SJSA1 (cell line): ENCODE results near the gene FNDC3B. TPM values are rescaled to one million over a fixed set of nuclear protein-coding genes. Genes with fewer than 3 reads are reported as not detected.

Source experiments
- DNase-seq, 2 experiments: peaks; one replicate each; pipeline ENCODE4 v3.0.0-alpha.2; 2015 to 2020; ENCODE audit warnings: low spot score in 2 of 2, low read depth in 1 of 2
- H3K27ac ChIP-seq: fragments of 250-450 bp; sonication (Bioruptor Pico); 2 replicates; pipeline ENCODE4 v1.5.1; 2020; ENCODE audit warnings: mild to moderate bottlenecking, moderate library complexity
- H3K27me3 ChIP-seq: fragments of 250-450 bp; sonication (Bioruptor Pico); replicated peaks from 2 replicates; pipeline ENCODE4 v1.5.1; 2020; ENCODE audit warnings: mild to moderate bottlenecking, moderate library complexity
- H3K36me3 ChIP-seq: fragments of 250-450 bp; sonication (Bioruptor Pico); 2 replicates; pipeline ENCODE4 v1.5.1; 2020; ENCODE audit warnings: mild to moderate bottlenecking
- H3K4me1 ChIP-seq: fragments of 250-450 bp; sonication (Bioruptor Pico); replicated peaks from 2 replicates; pipeline ENCODE4 v1.6.1; 2021; ENCODE audit warnings: mild to moderate bottlenecking
- H3K4me3 ChIP-seq: fragments of 250-450 bp; sonication (Bioruptor Pico); 2 replicates; pipeline ENCODE4 v1.5.1; 2020; ENCODE audit warnings: mild to moderate bottlenecking
- H3K9me3 ChIP-seq: fragments of 250-450 bp; sonication (Bioruptor Pico); replicated peaks from 2 replicates; pipeline ENCODE4 v1.5.1; 2020; ENCODE audit warnings: mild to moderate bottlenecking
- total RNA-seq: library from RNA; depleted of rRNA; stranded (reverse); fragments of >200 nt; shearing (Covaris generic); gene quantifications from 2 replicates; pipeline ENCODE4 v1.2.3, GENCODE V29; 2014

The FNDC3B gene
- total RNA-seq, 1 experiment from 2014 or later: 73.4 TPM

GRCh38 chr3:172410702-172411477 is 371.5 kb downstream of the FNDC3B start:
- Histone ChIP-seq H3K36me3 (no peaks in the 10 kb centered on the region), H3K27me3 (no peaks in the 10 kb centered on the region; the same call in 1 of the 2 replicates), H3K4me3 (no peak overlapping the region), H3K4me1 (no peaks in the 10 kb centered on the region), H3K9me3 (no peaks in the 10 kb centered on the region), H3K27ac (no peak overlapping the region)
- DNase-seq: no peak

GRCh38 chr3:172411478-172411947 is 372.1 kb downstream of the FNDC3B start:
- Histone ChIP-seq H3K4me3 (no peak overlapping the region), H3K27ac (no peak overlapping the region), H3K27me3 (no peaks in the 10 kb centered on the region; the same call in 1 of the 2 replicates), H3K36me3 (no peaks in the 10 kb centered on the region), H3K9me3 (no peaks in the 10 kb centered on the region), H3K4me1 (no peaks in the 10 kb centered on the region)
- no peak for DNase-seq

GRCh38 chr3:172415323-172415722 is 375.9 kb downstream of the FNDC3B start:
- H3K9me3 ChIP-seq: no peaks in the 10 kb centered on the region
- no peak overlapping the region for H3K4me3 ChIP-seq
- no peak for DNase-seq
- no peaks in the 10 kb centered on the region for H3K36me3 ChIP-seq
- H3K27me3 ChIP-seq: no peaks in the 10 kb centered on the region; the same call in 1 of the 2 replicates
- no peaks in the 10 kb centered on the region for H3K4me1 ChIP-seq
- no peak overlapping the region for H3K27ac ChIP-seq

- Histone ChIP-seq H3K4me3 (no peak overlapping the region), H3K27ac (no peak overlapping the region), H3K27me3 (peaks cover 15% of the 10 kb centered on the region), H3K9me3 (no peaks in the 10 kb centered on the region), H3K4me1 (no peaks in the 10 kb centered on the region), H3K36me3 (no peaks in the 10 kb centered on the region)
- DNase-seq: no peak
Measured at GRCh38 chr3:172437713-172438112, 398.3 kb downstream of the FNDC3B start.

- Histone ChIP-seq H3K27ac (no peak overlapping the region), H3K4me1 (no peaks in the 10 kb centered on the region), H3K4me3 (no peak overlapping the region), H3K36me3 (no peaks in the 10 kb centered on the region), H3K27me3 (peaks cover 20% of the 10 kb centered on the region), H3K9me3 (no peaks in the 10 kb centered on the region)
- DNase-seq: no peak
Measured at GRCh38 chr3:172438186-172438585, 398.8 kb downstream of the FNDC3B start.

- Histone ChIP-seq H3K9me3 (no peaks in the 10 kb centered on the region), H3K27ac (no peak overlapping the region), H3K4me1 (no peaks in the 10 kb centered on the region), H3K36me3 (no peaks in the 10 kb centered on the region), H3K4me3 (no peak overlapping the region), H3K27me3 (peaks cover 41% of the 10 kb centered on the region)
- no peak for DNase-seq
Measured at GRCh38 chr3:172441581-172441980, 402.2 kb downstream of the FNDC3B start.

- no peak overlapping the region for H3K27ac ChIP-seq
- no peak overlapping the region for H3K4me3 ChIP-seq
- no peaks in the 10 kb centered on the region for H3K36me3 ChIP-seq
- no peak for DNase-seq
- H3K27me3 ChIP-seq: peaks cover 51% of the 10 kb centered on the region
- no peaks in the 10 kb centered on the region for H3K9me3 ChIP-seq
- H3K4me1 ChIP-seq: no peaks in the 10 kb centered on the region
Measured at GRCh38 chr3:172442606-172443005, 403.2 kb downstream of the FNDC3B start.

- Histone ChIP-seq H3K4me3 (no peak overlapping the region), H3K9me3 (peaks cover 6% of the 10 kb centered on the region; the same call in 1 of the 2 replicates), H3K4me1 (peaks cover 4% of the 10 kb centered on the region; the same call in 1 of the 2 replicates), H3K27ac (no peak overlapping the region), H3K27me3 (peaks cover 69% of the 10 kb centered on the region), H3K36me3 (no peaks in the 10 kb centered on the region)
- DNase-seq: no peak
Measured at GRCh38 chr3:172444821-172445220, 405.4 kb downstream of the FNDC3B start.

GRCh38 chr3:172446198-172446597 is 406.8 kb downstream of the FNDC3B start:
- no peak for DNase-seq
- H3K9me3 ChIP-seq: peaks cover 6% of the 10 kb centered on the region; the same call in 1 of the 2 replicates
- peaks cover 8% of the 10 kb centered on the region; the same call in 1 of the 2 replicates for H3K4me1 ChIP-seq
- H3K4me3 ChIP-seq: no peak overlapping the region
- H3K27ac ChIP-seq: no peak overlapping the region
- no peaks in the 10 kb centered on the region for H3K36me3 ChIP-seq
- H3K27me3 ChIP-seq: peaks cover 68% of the 10 kb centered on the region

- H3K4me3 ChIP-seq: no peak within 1 kb of the TSS
- peaks cover 6% of the 10 kb centered on the region; the same call in 1 of the 2 replicates for H3K9me3 ChIP-seq
- H3K27me3 ChIP-seq: peaks cover 54% of the 10 kb centered on the region
- H3K36me3 ChIP-seq: no peaks in the 10 kb centered on the region
- H3K27ac ChIP-seq: no peak within 1 kb of the TSS
- peaks cover 8% of the 10 kb centered on the region; the same call in 1 of the 2 replicates for H3K4me1 ChIP-seq
- no peak for DNase-seq
Measured at GRCh38 chr3:172447611-172448579, 408.5 kb downstream of the FNDC3B start, which contains the start of gene GHSR. Gene GHSR (minus strand): TSS chr3:172448456. CDS start chr3:172448413, 43 bp downstream.

GRCh38 chr3:172448661-172449465 is 409.5 kb downstream of the FNDC3B start:
- peaks cover 6% of the 10 kb centered on the region; the same call in 1 of the 2 replicates for H3K9me3 ChIP-seq
- no peaks in the 10 kb centered on the region for H3K36me3 ChIP-seq
- peaks cover 47% of the 10 kb centered on the region for H3K27me3 ChIP-seq
- H3K4me1 ChIP-seq: peaks cover 8% of the 10 kb centered on the region; the same call in 1 of the 2 replicates
- no peak overlapping the region for H3K27ac ChIP-seq
- DNase-seq: no peak
- no peak overlapping the region for H3K4me3 ChIP-seq

GRCh38 chr3:172449466-172450149 is 410.2 kb downstream of the FNDC3B start:
- Histone ChIP-seq H3K4me3 (peak overlapping the region; percentile 20), H3K27ac (no peak overlapping the region), H3K9me3 (peaks cover 6% of the 10 kb centered on the region; the same call in 1 of the 2 replicates), H3K36me3 (no peaks in the 10 kb centered on the region), H3K4me1 (peaks cover 8% of the 10 kb centered on the region; the same call in 1 of the 2 replicates), H3K27me3 (peaks cover 39% of the 10 kb centered on the region)
- peak; percentile 34 to 53 for DNase-seq
